ENCODE data around the gene GJC3. TPM values are rescaled to one million over a fixed set of nuclear protein-coding genes. Genes with fewer than 3 reads are reported as not detected.

GJC3 gene
- total and polyA plus RNA-seq, 9 of the 15 experiments (the other 6 are each of a cell fraction or from before 2014, with no cell fraction given), result 0.10 to 0.45 (median 0.28) TPM; not detected in 1

DNA sequence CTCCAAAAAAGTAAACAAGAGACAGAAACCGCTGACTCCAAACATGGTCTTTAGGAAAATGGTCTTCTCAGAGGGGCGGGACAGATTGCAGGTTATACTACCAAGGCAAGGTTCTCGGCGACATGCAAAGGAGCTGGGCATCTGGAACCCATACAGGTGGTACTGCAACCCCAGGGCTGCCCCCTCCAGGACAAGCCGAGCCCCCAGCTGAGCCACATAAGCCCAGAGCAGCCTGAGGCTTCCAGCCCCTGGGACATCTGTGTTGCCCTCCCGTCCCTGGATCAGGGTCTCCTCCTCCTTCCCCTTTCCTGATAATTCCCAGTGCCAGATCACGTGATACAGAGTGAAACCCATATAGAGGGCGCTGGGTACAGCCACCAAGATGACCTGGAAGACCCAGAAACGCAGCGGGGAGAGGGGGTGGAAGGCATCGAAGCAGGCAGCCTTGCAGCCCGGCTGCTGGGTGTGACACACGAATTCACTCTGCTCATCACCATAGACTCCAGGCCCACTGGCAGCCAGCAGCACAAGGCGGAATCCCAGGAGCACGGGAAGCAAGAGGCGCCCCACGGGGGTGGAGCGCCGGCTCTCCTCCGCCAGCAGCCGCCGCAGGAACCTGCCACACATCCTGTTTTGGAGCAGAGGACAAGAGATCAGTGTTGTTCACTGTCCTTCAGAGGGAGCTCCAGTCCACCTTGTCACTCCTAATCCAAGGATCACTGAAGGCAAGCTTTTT is at the start of gene GJC3 (continued):
- TF ChIP-seq, protein P1, sequence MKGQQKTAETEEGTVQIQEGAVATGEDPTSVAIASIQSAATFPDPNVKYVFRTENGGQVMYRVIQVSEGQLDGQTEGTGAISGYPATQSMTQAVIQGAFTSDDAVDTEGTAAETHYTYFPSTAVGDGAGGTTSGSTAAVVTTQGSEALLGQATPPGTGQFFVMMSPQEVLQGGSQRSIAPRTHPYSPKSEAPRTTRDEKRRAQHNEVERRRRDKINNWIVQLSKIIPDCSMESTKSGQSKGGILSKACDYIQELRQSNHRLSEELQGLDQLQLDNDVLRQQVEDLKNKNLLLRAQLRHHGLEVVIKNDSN (CRISPR knock-in tag; IDR thresholded peaks at IDR 0.05), result peak; percentile 42; the same call in 1 of the 2 replicates
- TF ChIP-seq KHSRP (IDR thresholded peaks at IDR 0.05) (no peak), TRIM24 (IDR thresholded peaks at IDR 0.05) (no peak), BRF1 (IDR thresholded peaks at IDR 0.05; ENCODE audit: borderline replicate concordance, extremely low read depth, insufficient read length) (no peak), GATAD2B (IDR thresholded peaks at IDR 0.05; ENCODE audit: borderline replicate concordance) (no peak), CTBP1 (IDR thresholded peaks at IDR 0.05; ENCODE audit: borderline replicate concordance) (peak; percentile 78; the same call in 1 of the 2 replicates), ZNF583 (CRISPR knock-in tag; IDR thresholded peaks at IDR 0.05) (no peak), ESRRA (IDR thresholded peaks at IDR 0.05; ENCODE audit: borderline replicate concordance, low read depth) (0 out of 2 replicates have a peak, but pooled peaks have one; percentile 43), CREM (IDR thresholded peaks at IDR 0.05; ENCODE audit: low read depth) (peak; percentile 59), MAZ (CRISPR knock-in tag; conservative IDR thresholded peaks at IDR 0.05 in 1 of 2, IDR thresholded peaks at IDR 0.05 in 1 of 2) (peak; percentile 31 to 73; a peak in 3 of 4 replicates), PTTG1 (tag; IDR thresholded peaks at IDR 0.05; ENCODE audit: low read depth) (no peak)
- TF ChIP-seq, protein P2, sequence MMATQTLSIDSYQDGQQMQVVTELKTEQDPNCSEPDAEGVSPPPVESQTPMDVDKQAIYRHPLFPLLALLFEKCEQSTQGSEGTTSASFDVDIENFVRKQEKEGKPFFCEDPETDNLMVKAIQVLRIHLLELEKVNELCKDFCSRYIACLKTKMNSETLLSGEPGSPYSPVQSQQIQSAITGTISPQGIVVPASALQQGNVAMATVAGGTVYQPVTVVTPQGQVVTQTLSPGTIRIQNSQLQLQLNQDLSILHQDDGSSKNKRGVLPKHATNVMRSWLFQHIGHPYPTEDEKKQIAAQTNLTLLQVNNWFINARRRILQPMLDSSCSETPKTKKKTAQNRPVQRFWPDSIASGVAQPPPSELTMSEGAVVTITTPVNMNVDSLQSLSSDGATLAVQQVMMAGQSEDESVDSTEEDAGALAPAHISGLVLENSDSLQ (IDR thresholded peaks at IDR 0.05), result peak; percentile 59
- TF ChIP-seq, protein P3, sequence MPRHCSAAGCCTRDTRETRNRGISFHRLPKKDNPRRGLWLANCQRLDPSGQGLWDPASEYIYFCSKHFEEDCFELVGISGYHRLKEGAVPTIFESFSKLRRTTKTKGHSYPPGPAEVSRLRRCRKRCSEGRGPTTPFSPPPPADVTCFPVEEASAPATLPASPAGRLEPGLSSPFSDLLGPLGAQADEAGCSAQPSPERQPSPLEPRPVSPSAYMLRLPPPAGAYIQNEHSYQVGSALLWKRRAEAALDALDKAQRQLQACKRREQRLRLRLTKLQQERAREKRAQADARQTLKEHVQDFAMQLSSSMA (CRISPR knock-in tag; IDR thresholded peaks at IDR 0.05), result peak; percentile 77; the same call in 1 of the 2 replicates
- TF ChIP-seq, protein P4, sequence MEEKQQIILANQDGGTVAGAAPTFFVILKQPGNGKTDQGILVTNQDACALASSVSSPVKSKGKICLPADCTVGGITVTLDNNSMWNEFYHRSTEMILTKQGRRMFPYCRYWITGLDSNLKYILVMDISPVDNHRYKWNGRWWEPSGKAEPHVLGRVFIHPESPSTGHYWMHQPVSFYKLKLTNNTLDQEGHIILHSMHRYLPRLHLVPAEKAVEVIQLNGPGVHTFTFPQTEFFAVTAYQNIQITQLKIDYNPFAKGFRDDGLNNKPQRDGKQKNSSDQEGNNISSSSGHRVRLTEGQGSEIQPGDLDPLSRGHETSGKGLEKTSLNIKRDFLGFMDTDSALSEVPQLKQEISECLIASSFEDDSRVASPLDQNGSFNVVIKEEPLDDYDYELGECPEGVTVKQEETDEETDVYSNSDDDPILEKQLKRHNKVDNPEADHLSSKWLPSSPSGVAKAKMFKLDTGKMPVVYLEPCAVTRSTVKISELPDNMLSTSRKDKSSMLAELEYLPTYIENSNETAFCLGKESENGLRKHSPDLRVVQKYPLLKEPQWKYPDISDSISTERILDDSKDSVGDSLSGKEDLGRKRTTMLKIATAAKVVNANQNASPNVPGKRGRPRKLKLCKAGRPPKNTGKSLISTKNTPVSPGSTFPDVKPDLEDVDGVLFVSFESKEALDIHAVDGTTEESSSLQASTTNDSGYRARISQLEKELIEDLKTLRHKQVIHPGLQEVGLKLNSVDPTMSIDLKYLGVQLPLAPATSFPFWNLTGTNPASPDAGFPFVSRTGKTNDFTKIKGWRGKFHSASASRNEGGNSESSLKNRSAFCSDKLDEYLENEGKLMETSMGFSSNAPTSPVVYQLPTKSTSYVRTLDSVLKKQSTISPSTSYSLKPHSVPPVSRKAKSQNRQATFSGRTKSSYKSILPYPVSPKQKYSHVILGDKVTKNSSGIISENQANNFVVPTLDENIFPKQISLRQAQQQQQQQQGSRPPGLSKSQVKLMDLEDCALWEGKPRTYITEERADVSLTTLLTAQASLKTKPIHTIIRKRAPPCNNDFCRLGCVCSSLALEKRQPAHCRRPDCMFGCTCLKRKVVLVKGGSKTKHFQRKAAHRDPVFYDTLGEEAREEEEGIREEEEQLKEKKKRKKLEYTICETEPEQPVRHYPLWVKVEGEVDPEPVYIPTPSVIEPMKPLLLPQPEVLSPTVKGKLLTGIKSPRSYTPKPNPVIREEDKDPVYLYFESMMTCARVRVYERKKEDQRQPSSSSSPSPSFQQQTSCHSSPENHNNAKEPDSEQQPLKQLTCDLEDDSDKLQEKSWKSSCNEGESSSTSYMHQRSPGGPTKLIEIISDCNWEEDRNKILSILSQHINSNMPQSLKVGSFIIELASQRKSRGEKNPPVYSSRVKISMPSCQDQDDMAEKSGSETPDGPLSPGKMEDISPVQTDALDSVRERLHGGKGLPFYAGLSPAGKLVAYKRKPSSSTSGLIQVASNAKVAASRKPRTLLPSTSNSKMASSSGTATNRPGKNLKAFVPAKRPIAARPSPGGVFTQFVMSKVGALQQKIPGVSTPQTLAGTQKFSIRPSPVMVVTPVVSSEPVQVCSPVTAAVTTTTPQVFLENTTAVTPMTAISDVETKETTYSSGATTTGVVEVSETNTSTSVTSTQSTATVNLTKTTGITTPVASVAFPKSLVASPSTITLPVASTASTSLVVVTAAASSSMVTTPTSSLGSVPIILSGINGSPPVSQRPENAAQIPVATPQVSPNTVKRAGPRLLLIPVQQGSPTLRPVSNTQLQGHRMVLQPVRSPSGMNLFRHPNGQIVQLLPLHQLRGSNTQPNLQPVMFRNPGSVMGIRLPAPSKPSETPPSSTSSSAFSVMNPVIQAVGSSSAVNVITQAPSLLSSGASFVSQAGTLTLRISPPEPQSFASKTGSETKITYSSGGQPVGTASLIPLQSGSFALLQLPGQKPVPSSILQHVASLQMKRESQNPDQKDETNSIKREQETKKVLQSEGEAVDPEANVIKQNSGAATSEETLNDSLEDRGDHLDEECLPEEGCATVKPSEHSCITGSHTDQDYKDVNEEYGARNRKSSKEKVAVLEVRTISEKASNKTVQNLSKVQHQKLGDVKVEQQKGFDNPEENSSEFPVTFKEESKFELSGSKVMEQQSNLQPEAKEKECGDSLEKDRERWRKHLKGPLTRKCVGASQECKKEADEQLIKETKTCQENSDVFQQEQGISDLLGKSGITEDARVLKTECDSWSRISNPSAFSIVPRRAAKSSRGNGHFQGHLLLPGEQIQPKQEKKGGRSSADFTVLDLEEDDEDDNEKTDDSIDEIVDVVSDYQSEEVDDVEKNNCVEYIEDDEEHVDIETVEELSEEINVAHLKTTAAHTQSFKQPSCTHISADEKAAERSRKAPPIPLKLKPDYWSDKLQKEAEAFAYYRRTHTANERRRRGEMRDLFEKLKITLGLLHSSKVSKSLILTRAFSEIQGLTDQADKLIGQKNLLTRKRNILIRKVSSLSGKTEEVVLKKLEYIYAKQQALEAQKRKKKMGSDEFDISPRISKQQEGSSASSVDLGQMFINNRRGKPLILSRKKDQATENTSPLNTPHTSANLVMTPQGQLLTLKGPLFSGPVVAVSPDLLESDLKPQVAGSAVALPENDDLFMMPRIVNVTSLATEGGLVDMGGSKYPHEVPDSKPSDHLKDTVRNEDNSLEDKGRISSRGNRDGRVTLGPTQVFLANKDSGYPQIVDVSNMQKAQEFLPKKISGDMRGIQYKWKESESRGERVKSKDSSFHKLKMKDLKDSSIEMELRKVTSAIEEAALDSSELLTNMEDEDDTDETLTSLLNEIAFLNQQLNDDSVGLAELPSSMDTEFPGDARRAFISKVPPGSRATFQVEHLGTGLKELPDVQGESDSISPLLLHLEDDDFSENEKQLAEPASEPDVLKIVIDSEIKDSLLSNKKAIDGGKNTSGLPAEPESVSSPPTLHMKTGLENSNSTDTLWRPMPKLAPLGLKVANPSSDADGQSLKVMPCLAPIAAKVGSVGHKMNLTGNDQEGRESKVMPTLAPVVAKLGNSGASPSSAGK (IDR thresholded peaks at IDR 0.05), result 0 out of 2 replicates have a peak, but pooled peaks have one; percentile 15

Data from K562 (cell line).